Heart right ventricle (tissue), 16 donors: ENCODE results near the gene SF3A2. TPM values are rescaled to one million over a fixed set of nuclear protein-coding genes. Genes with fewer than 3 reads are reported as not detected.

ENCODE experiments used
- ATAC-seq, 8 donors: fragments of 200-7000 bp; cut with Tn5 transposase; one replicate each; pipeline ENCODE4 v1.9.1; 2020; ENCODE audit warnings: mild to moderate bottlenecking in 8 of 8, moderate library complexity in 8 of 8, moderate number of reproducible peaks in 1 of 8
- DNase-seq, 2 donors: peaks; one replicate each; pipeline ENCODE4 v3.0.0-alpha.2; 2020
- H3K27ac ChIP-seq, 10 donors: fragments of 200-600 bp; sonication (generic) in 2 of 10; one replicate each; pipeline versions ENCODE4 v1.5.0 to v1.8.0; 2020 to 2022; ENCODE audit warnings: mild to moderate bottlenecking in 3 of 10
- H3K27me3 ChIP-seq, 7 donors: fragments of 200-600 bp; one replicate each; pipeline ENCODE4 v1.8.0; 2021 to 2022; ENCODE audit warnings: mild to moderate bottlenecking in 2 of 7
- H3K36me3 ChIP-seq, 9 donors: fragments of 200-600 bp; sonication (generic) in 1 of 9; one replicate each; pipeline versions ENCODE4 v1.5.0 to v1.8.0; 2020 to 2022; ENCODE audit warnings: mild to moderate bottlenecking in 2 of 9
- H3K4me1 ChIP-seq, 9 donors: fragments of 200-600 bp; sonication (generic) in 1 of 9; one replicate each; pipeline versions ENCODE4 v1.5.0 to v1.8.0; 2020 to 2022; ENCODE audit warnings: mild to moderate bottlenecking in 4 of 9
- H3K4me3 ChIP-seq, 10 donors: fragments of 200-600 bp; sonication (generic) in 2 of 10; one replicate each; pipeline versions ENCODE4 v1.5.0 to v1.8.0; 2020 to 2022; ENCODE audit warnings: mild to moderate bottlenecking in 7 of 10, moderate library complexity in 2 of 10
- H3K9me3 ChIP-seq, 11 donors: fragments of 200-600 bp in 10 of 11; sonication (generic) in 2 of 11; one replicate each; pipeline versions ENCODE4 v1.5.0 to v1.8.0; 2013 to 2022; ENCODE audit warnings: mild to moderate bottlenecking in 2 of 11, control low read depth in 1 of 11, moderate library complexity in 1 of 11
- CTCF ChIP-seq, 9 donors: fragments of 200-600 bp; sonication (generic) in 2 of 9; IDR thresholded peaks; one replicate each; pipeline versions ENCODE4 v1.5.0 to v1.8.0; 2021 to 2022; ENCODE audit warnings: antibody characterized with exemption in 9 of 9, mild to moderate bottlenecking in 5 of 9, moderate library complexity in 1 of 9
- WGBS, 2 donors: extraction: QIAGEN DNeasy Blood & Tissue Kit; methylation state at CpG; one replicate each; pipeline ENCODE4 v1.1.7; 2013; ENCODE audit warnings: inconsistent platforms in 1 of 2; 5-methylcytosine and 5-hydroxymethylcytosine counted together
- intact Hi-C, 10 donors: fragments of 100-400 bp; cut with DNase I; formaldehyde crosslinking; loops; one replicate each; pipeline versions ENCODE4 v1.11.1 to v1.14.2; 2022
- polyA plus RNA-seq, 2 donors: library from polyadenylated mRNA; stranded (reverse); fragments of 200-250 nt; gene quantifications; one replicate each; pipeline ENCODE4 v1.2.3, GENCODE V29; 2013
- total RNA-seq, 10 donors: library from RNA; stranded (reverse); fragmentation: NEBNext Ultra II Directional in 3 of 10; extraction: Animal tissue kit (Norgen Biotek cat#: 25700) in 3 of 10; gene quantifications; one replicate each; pipeline versions ENCODE4 v1.2.1 to v1.2.4, GENCODE V29; 2021 to 2023
- donor health status: Arrhythmogenic right ventricular cardiomyopathy.
- donor health status: ischemic (EF 13 %, LVEDD 7.1; RV severe dilation, severe dysfunction).
- donor health status: healthy with polysubstance abuse.
- donor health status: DM: no; HTN: yes; CAD: no.
- donor health status: DM: no; HTN: no; CAD: no.
- donor health status: ischemic (EF 25% LVEDD 6.9; RV normal size, moderate dysfunction).
- donor health status: ischemic (EF 25% LVEDD 5.7; RV mildly dilated, moderate dysfunction).
- donor health status: healthy.
- donor health status: DM: yes; HTN: yes; CAD: no.
- donor health status: Ischemic cardiomyopathy.
- donor health status: ischemic (EF 35%, LVEDD 5.7; RV mildly dilated, moderate dysfunction).
- donor health status: nonischemic (EF 11% LVEDD 7.7; RV severe dilation, severe dysfunction).
- donor health status: DM: yes; HTN: yes; CAD: no.
- donor health status: PGD.
- donor health status: ischemic (EF 29% LVEDD 5.4; RV normal size, mild dysfunction).
- donor health status: nonischemic (EF 23%, LVEDD 6.1; RV moderate dilation, normal function).

The SF3A2 gene
- total and polyA plus RNA-seq, 12 donors: 24.6 to 47.3 (median 30.4) TPM

GRCh38 chr19:2225415-2226050, 11.1 kb upstream of the SF3A2 start:
- H3K4me3 ChIP-seq: no peak overlapping the region
- H3K36me3 ChIP-seq: peaks cover 6 to 98% (median 50%) of the 10 kb centered on the region in 9 donors
- ATAC-seq: no peak
- WGBS, 2 donors: 96 to 97% methylated on average over 32 of the region's 32 CpGs
- peaks cover 0 to 20% (median 5%) of the 10 kb centered on the region in 9 donors for H3K4me1 ChIP-seq
- no peaks in the 10 kb centered on the region for H3K27me3 ChIP-seq
- intact Hi-C loops: loop anchor here in 1 of 10 donors (10.0 kb wide), 1 partner anchor 51 kb away; no protein-coding TSS in a partner anchor
- DNase-seq: no peak
- H3K27ac ChIP-seq: no peak overlapping the region
- no peaks in the 10 kb centered on the region for H3K9me3 ChIP-seq
- no peak for TF ChIP-seq CTCF (IDR thresholded peaks at IDR 0.05)

- intact Hi-C loops: loop anchor here in 1 of 10 donors (10.0 kb wide), 1 partner anchor 51 kb away; no protein-coding TSS in a partner anchor
- Histone ChIP-seq H3K36me3 (peaks cover 6 to 97% (median 50%) of the 10 kb centered on the region in 9 donors), H3K27ac (no peak overlapping the region), H3K9me3 (no peaks in the 10 kb centered on the region), H3K4me1 (peaks cover 0 to 20% (median 4%) of the 10 kb centered on the region in 9 donors), H3K27me3 (no peaks in the 10 kb centered on the region), H3K4me3 (no peak overlapping the region)
- no peak for TF ChIP-seq CTCF (IDR thresholded peaks at IDR 0.05)
- no peak for DNase-seq
- ATAC-seq: no peak
- 94 to 95% methylated on average over 59 of the region's 59 CpGs for WGBS, 2 donors
Measured at GRCh38 chr19:2226051-2226839, 10.4 kb upstream of the SF3A2 start.

GRCh38 chr19:2226840-2227360, 9.7 kb upstream of the SF3A2 start:
- DNase-seq (no peak), ATAC-seq (no peak)
- no peak overlapping the region for H3K27ac ChIP-seq
- H3K9me3 ChIP-seq: no peaks in the 10 kb centered on the region
- no peak overlapping the region for H3K4me3 ChIP-seq
- TF ChIP-seq CTCF (IDR thresholded peaks at IDR 0.05): no peak
- intact Hi-C loops: loop anchor here in 1 of 10 donors (10.0 kb wide), 1 partner anchor 52 kb away; no protein-coding TSS in a partner anchor
- 96% methylated on average over 52 to 53 of the region's 53 CpGs for WGBS, 2 donors
- peaks cover 6 to 97% (median 50%) of the 10 kb centered on the region in 9 donors for H3K36me3 ChIP-seq
- peaks cover 0 to 19% (median 4%) of the 10 kb centered on the region in 9 donors for H3K4me1 ChIP-seq
- no peaks in the 10 kb centered on the region for H3K27me3 ChIP-seq

- Histone ChIP-seq H3K4me3 (no peak overlapping the region), H3K27ac (no peak overlapping the region), H3K36me3 (peaks cover 6 to 97% (median 45%) of the 10 kb centered on the region in 9 donors), H3K27me3 (no peaks in the 10 kb centered on the region), H3K9me3 (no peaks in the 10 kb centered on the region), H3K4me1 (peaks cover 0 to 24% (median 4%) of the 10 kb centered on the region in 9 donors)
- TF ChIP-seq CTCF (IDR thresholded peaks at IDR 0.05): no peak
- intact Hi-C loops: loop anchor here in 1 of 10 donors (10.0 kb wide), 1 partner anchor 53 kb away; no protein-coding TSS in a partner anchor
- WGBS, 2 donors: 93 to 94% methylated on average over 59 to 67 of the region's 67 CpGs
- DNase-seq: no peak
- ATAC-seq: no peak
Measured at GRCh38 chr19:2227415-2228156, 9.0 kb upstream of the SF3A2 start.
